ENCODE results near the gene INSR. TPM values are rescaled to one million over a fixed set of nuclear protein-coding genes. Genes with fewer than 3 reads are reported as not detected.

Gene INSR
- total and polyA plus RNA-seq, 10 of the 15 experiments (the other 5 are each of a cell fraction or from before 2014, with no cell fraction given), result 4.2 to 34.9 (median 13.6) TPM

DNA sequence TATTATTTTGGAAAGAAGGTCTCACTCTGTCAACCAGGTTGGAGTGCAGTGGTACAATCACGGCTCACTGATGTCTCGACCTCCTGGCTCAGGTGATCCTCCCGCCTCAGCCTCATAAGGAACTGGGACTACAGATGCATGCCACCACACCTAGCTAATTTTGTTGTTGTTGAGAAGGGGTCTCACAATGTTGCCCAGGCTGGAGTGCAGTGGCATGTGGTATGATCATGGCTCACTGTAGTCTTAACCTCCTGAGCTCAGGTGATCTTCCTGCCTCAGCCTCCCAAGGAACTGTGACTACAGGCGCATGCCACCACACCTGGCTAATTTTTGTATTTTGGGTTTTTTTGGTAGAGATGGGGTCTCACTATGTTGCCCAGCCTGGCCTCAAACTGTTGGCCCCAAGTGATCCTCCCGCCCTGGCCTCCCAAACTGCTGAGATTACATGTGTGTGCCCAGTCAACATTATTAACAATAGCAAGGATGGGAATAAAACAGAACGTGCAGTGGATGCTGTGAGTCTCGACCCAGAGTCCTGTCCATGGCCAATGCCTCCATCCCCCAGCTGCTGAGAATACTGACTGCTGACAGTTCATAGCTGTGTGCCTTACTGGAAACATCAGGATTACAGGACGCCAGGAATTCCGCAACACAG lies 230.3 kb downstream of the INSR start:
- TF ChIP-seq ZNF592 (IDR thresholded peaks at IDR 0.05) (no peak), RFX5 (IDR thresholded peaks at IDR 0.05; ENCODE audit: low read depth, low read length) (no peak), CEBPZ (IDR thresholded peaks at IDR 0.05; ENCODE audit: low read depth, low read length) (no peak), EGR1 (IDR thresholded peaks at IDR 0.05; ENCODE audit: borderline replicate concordance in 1 of 2, low read depth in 2 of 2, low read length in 2 of 2) (no peak), IKZF2 (IDR thresholded peaks at IDR 0.05) (no peak), BMI1 (IDR thresholded peaks at IDR 0.05; ENCODE audit: borderline replicate concordance) (no peak), RAD21 (IDR thresholded peaks at IDR 0.05; ENCODE audit: insufficient read depth, low read depth, low read length) (no peak), HDAC2 (IDR thresholded peaks at IDR 0.05) (no peak), EZH2 (IDR thresholded peaks at IDR 0.05; ENCODE audit: borderline replicate concordance, control insufficient read depth, low read depth, low read length) (no peak), JUNB (IDR thresholded peaks at IDR 0.05) (no peak), BHLHE40 (IDR thresholded peaks at IDR 0.05; ENCODE audit: borderline replicate concordance in 1 of 2, low read depth in 2 of 2, low read length in 1 of 2) (no peak), PKNOX1 (IDR thresholded peaks at IDR 0.05) (no peak), MYB (IDR thresholded peaks at IDR 0.05; ENCODE audit: borderline replicate concordance, low read depth, low read length) (no peak)
- TF ChIP-seq, protein P1, sequence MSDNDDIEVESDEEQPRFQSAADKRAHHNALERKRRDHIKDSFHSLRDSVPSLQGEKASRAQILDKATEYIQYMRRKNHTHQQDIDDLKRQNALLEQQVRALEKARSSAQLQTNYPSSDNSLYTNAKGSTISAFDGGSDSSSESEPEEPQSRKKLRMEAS (IDR thresholded peaks at IDR 0.05; ENCODE audit: low read depth, low read length), result no peak
- 84% methylated on average over 9 of the region's 9 CpGs for whole genome bisulfite sequencing (ENCODE audit: insufficient coverage, insufficient replicate concordance, low lambda C conversion rate, missing lambda C conversion rate)
- intact Hi-C loops (cut with micrococcal nuclease; ENCODE audit: unreplicated experiment) (no loop called here), in situ Hi-C loops (cut with MboI) (no loop called here)
- Histone ChIP-seq H3K27me3 (replicated peaks in 1 of 2; ENCODE audit: control insufficient read depth in 2 of 2, insufficient read depth in 2 of 2, low read length in 1 of 2) (no peaks in the 10 kb centered on the region), H3K36me3 (ENCODE audit: control insufficient read depth in 2 of 2, insufficient read depth in 2 of 2, low read length in 1 of 2) (no peaks in the 10 kb centered on the region), H3K4me1 (ENCODE audit: control insufficient read depth, insufficient read depth, low read length) (no peaks in the 10 kb centered on the region), H3K79me2 (ENCODE audit: control insufficient read depth, insufficient read depth, low read length) (no peaks in the 10 kb centered on the region), H4K20me1 (ENCODE audit: control insufficient read depth, insufficient read depth) (no peaks in the 10 kb centered on the region), H2AFZ (ENCODE audit: control insufficient read depth, low read depth, low read length) (no peak overlapping the region), H3K4me2 (ENCODE audit: control insufficient read depth, insufficient read depth) (no peak overlapping the region), H3K4me3 (no peak overlapping the region), H3K27ac (ENCODE audit: control insufficient read depth, insufficient read depth) (no peak overlapping the region), H3K9me3 (replicated peaks; ENCODE audit: control insufficient read depth, insufficient read depth, low read length) (no peaks in the 10 kb centered on the region; the same call in 2 of the 3 replicates), H3K9ac (ENCODE audit: control insufficient read depth, insufficient read depth, low read length) (no peak overlapping the region)
- FAIRE-seq (no peak), DNase-seq (ENCODE audit: low read depth, low spot score) (no peak), ATAC-seq (no peak)
- BruUV-seq (replicated peaks), result no TSS peak
- RAD21 ChIA-PET (ENCODE audit: unreplicated experiment), result no interaction called here
- POLR2A ChIA-PET, result no interaction called here
- SMC1A ChIA-PET (ENCODE audit: uncharacterized antibody, unreplicated experiment), result interaction anchor here (1.6 kb wide), 1 partner anchor 67 kb away, joined by 5 read pairs; no protein-coding TSS in a partner anchor
- CTCF ChIA-PET, result no interaction called here

All from GM12878 (cell line).